Uterus (tissue), 4 donors: Measurements from ENCODE around the gene ZC3H7B. TPM values are rescaled to one million over a fixed set of nuclear protein-coding genes. Genes with fewer than 3 reads are reported as not detected.
A peak's percentile ranks its signal among the peaks of the same experiment; 100 is the strongest.

ENCODE experiments used
- DNase-seq, 2 donors: peaks; one replicate each; pipeline ENCODE4 v3.0.0-alpha.2; 2019 to 2020
- H3K27ac ChIP-seq, 2 donors: fragments of 200-600 bp; sonication (generic); 1 replicate in 1 of 2; 2 replicates in 1 of 2; pipeline ENCODE4 v1.5.1; 2016 to 2018
- H3K27me3 ChIP-seq, 2 donors: fragments of 200-600 bp; sonication (generic); one replicate each; pipeline ENCODE4 v1.5.1; 2018 to 2019; ENCODE audit warnings: control low read depth in 1 of 2
- H3K36me3 ChIP-seq, 2 donors: fragments of 200-600 bp; sonication (generic); one replicate each; pipeline ENCODE4 v1.5.1; 2019; ENCODE audit warnings: control low read depth in 1 of 2
- H3K4me1 ChIP-seq, 2 donors: fragments of 200-600 bp; sonication (generic); one replicate each; pipeline ENCODE4 v1.5.1; 2018 to 2019; ENCODE audit warnings: control low read depth in 1 of 2
- H3K4me3 ChIP-seq, 2 donors: fragments of 200-600 bp; sonication (generic); 1 replicate in 1 of 2; 2 replicates in 1 of 2; pipeline ENCODE4 v1.5.1; 2018 to 2019; ENCODE audit warnings: mild to moderate bottlenecking in 1 of 2
- H3K9me3 ChIP-seq, 2 donors: fragments of 200-600 bp; sonication (generic); one replicate each; pipeline ENCODE4 v1.5.1; 2019; ENCODE audit warnings: control low read depth in 1 of 2
- CTCF ChIP-seq, 4 experiments: fragments of 200-600 bp in 2 of 4; fragments of 450-650 bp in 2 of 4; sonication (generic) in 2 of 4; IDR thresholded peaks; one replicate each; pipeline ENCODE4 v1.5.1; 2016 to 2019; ENCODE audit warnings: antibody characterized with exemption in 4 of 4, mild to moderate bottlenecking in 2 of 4, moderate library complexity in 1 of 4
- POLR2A ChIP-seq, 2 donors: fragments of 450-650 bp; IDR thresholded peaks; one replicate each; pipeline ENCODE4 v1.6.1; 2016; ENCODE audit warnings: antibody characterized with exemption in 2 of 2, mild to moderate bottlenecking in 1 of 2, moderate library complexity in 1 of 2
- intact Hi-C: fragments of 100-400 bp; cut with DNase I; formaldehyde crosslinking; loops from one replicate; pipeline ENCODE4 v1.15.1; 2023; ENCODE audit warnings: low total_unique reads
- total RNA-seq, 4 donors: library from RNA; depleted of rRNA in 3 of 4; stranded (reverse); fragments of >200 nt in 3 of 4; gene quantifications; one replicate each; pipeline versions ENCODE4 v1.1.0 to v1.2.4, GENCODE V29; 2014 to 2023
- donor health status: DM: yes; HTN: yes; CAD: no.

The ZC3H7B gene
- total RNA-seq, 4 donors from 2014 or later: 14.1 to 74.1 (median 28.2) TPM

GRCh38 chr22:41377846-41378245 is 76.5 kb downstream of the ZC3H7B start:
- no peak for DNase-seq
- TF ChIP-seq POLR2A (IDR thresholded peaks at IDR 0.05) (no peak), CTCF (IDR thresholded peaks at IDR 0.05) (no peak)
- Histone ChIP-seq H3K36me3 (no peaks in the 10 kb centered on the region), H3K27ac (peak overlapping the region; percentile 97 to 100), H3K4me3 (no peak overlapping the region), H3K9me3 (no peaks in the 10 kb centered on the region), H3K27me3 (no peaks in the 10 kb centered on the region), H3K4me1 (peaks cover 0 to 13% of the 10 kb centered on the region in 2 donors)
- intact Hi-C loops: loop anchor here (10.0 kb wide), 1 partner anchor 73 kb away; the partner anchor contains the start of gene ZC3H7B

- no peaks in the 10 kb centered on the region for H3K9me3 ChIP-seq
- no peaks in the 10 kb centered on the region for H3K27me3 ChIP-seq
- intact Hi-C loops: no loop called here
- peak overlapping the region; percentile 62 to 70 for H3K4me3 ChIP-seq
- peak overlapping the region; percentile 97 to 100 for H3K27ac ChIP-seq
- no peak for TF ChIP-seq CTCF (IDR thresholded peaks at IDR 0.05)
- TF ChIP-seq POLR2A (IDR thresholded peaks at IDR 0.05): peak; percentile 72 to 88
- no peaks in the 10 kb centered on the region for H3K36me3 ChIP-seq
- peaks cover 0 to 13% of the 10 kb centered on the region in 2 donors for H3K4me1 ChIP-seq
- peak in 1 of 2 donors; percentile 93 for DNase-seq
Measured at GRCh38 chr22:41380993-41381328, 79.6 kb downstream of the ZC3H7B start.

- TF ChIP-seq POLR2A (IDR thresholded peaks at IDR 0.05) (peak; percentile 72 to 78), CTCF (IDR thresholded peaks at IDR 0.05) (no peak)
- Histone ChIP-seq H3K4me3 (peak within 1 kb of the TSS; percentile 62 to 70), H3K9me3 (no peaks in the 10 kb centered on the region), H3K27me3 (no peaks in the 10 kb centered on the region), H3K27ac (peak within 1 kb of the TSS; percentile 97 to 100), H3K4me1 (peaks cover 0 to 13% of the 10 kb centered on the region in 2 donors), H3K36me3 (no peaks in the 10 kb centered on the region)
- intact Hi-C loops: no loop called here
- peak; percentile 99 for DNase-seq
Measured at GRCh38 chr22:41381329-41382097, 80.2 kb downstream of the ZC3H7B start, which contains the start of gene TEF. TSS of gene TEF (plus strand) at chr22:41381942. CDS start at chr22:41382045, 103 bp downstream.

- Histone ChIP-seq H3K27me3 (no peaks in the 10 kb centered on the region), H3K4me1 (peaks cover 0 to 8% of the 10 kb centered on the region in 2 donors), H3K9me3 (no peaks in the 10 kb centered on the region), H3K27ac (peak overlapping the region; percentile 97 to 100), H3K36me3 (no peaks in the 10 kb centered on the region), H3K4me3 (peak overlapping the region; percentile 62 to 70)
- DNase-seq: peak; percentile 83 to 84
- TF ChIP-seq CTCF (IDR thresholded peaks at IDR 0.05) (no peak), POLR2A (IDR thresholded peaks at IDR 0.05) (no peak)
- intact Hi-C loops: no loop called here
Measured at GRCh38 chr22:41382098-41382578, 80.8 kb downstream of the ZC3H7B start.

- intact Hi-C loops: no loop called here
- no peaks in the 10 kb centered on the region for H3K27me3 ChIP-seq
- no peak for TF ChIP-seq POLR2A (IDR thresholded peaks at IDR 0.05)
- no peak for TF ChIP-seq CTCF (IDR thresholded peaks at IDR 0.05)
- peaks cover 0 to 8% of the 10 kb centered on the region in 2 donors for H3K4me1 ChIP-seq
- H3K27ac ChIP-seq: peak overlapping the region; percentile 97 to 100
- H3K36me3 ChIP-seq: no peaks in the 10 kb centered on the region
- peak overlapping the region; percentile 62 to 70 for H3K4me3 ChIP-seq
- no peaks in the 10 kb centered on the region for H3K9me3 ChIP-seq
- DNase-seq: no peak
Measured at GRCh38 chr22:41382610-41383009, 81.3 kb downstream of the ZC3H7B start.
